Measurements from ENCODE around the gene HDC.

Gene HDC

DNA sequence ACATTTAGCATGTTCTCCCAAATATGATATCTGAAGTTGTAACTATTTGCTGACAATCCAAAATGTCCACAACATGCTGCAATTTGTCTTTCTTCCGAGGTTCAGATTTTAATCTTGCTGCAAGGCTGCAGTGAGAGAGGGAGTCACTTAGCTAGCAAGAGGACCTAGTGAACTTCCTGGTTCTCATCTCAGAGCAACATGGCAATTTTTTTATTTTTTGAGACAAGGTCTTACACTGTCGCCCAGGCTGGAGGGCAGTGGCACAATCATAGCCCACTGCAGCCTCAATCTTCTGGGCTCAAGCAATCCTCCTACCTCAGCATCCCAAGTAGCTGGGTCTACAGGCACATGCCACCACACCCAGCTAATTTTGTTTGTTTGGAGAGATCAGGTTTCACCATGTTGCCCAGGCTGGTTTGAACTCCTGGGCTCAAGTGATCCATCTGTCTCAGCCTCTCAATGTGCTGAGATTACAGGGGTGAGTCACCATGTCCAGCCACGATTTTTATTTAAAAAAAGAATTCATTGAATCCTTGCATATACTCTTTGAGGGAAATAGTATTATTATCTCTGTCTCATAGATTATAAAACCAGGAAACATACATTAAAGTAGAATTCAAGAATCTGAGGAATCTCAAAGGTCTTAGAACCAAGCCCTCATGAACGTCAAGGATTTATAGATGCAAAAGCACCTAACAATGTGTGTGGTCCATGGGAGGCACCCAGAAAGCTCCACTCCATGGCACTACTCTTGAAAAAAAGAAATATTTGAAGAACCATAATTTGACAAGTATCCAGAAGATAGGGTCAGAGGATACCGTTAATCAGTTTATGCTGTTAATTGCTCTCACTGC is 9.1 kb downstream of the HDC start:
- DNase-seq: no peak

DNA sequence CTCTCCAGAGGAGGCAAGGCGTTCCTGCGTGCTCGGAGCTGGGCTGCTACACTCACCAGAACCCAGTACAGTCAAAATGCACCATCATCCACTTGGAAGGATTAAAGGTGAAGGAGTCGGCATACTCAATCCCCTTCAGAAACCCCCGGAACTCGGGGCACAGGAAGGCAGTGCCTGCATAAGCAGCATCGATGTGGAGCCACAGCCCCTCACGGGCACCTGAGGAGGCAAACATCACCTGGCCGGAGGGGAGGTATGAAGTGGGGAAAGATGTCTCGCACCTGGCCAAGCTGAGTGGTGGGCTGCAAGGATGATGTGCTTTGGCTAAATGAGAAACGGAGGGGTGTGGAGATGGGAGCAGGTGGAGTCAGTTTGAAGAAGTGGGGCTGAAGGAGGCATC is 13.0 kb downstream of the HDC start:
- DNase-seq: no peak

DNA sequence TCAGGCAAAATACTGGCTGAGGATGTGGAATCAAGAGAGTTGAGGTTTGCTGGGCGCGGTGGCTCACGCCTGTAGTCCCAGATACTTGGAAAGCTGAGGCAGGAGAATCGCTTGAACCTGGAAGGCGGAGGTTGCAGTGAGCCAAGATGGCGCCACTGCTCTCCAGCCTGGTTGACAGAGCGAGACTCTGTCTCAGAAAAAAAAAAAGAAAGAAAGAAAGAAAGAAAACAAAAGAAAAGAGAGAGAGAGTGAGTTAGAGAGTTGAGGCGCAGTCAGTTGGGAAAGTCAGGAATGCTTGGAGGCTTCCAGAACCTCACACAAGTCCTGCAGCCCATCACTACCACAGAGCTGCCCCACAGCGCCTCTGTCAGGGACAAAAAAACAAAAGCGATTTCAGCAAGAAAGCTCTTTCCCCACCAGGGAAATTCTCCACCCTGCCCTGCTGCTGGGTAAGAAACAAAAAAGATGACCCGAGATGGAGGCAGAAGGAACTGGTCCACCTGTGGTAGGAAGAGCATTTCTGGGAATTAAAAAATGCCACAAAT is 13.8 kb downstream of the HDC start:
- DNase-seq: no peak

DNA sequence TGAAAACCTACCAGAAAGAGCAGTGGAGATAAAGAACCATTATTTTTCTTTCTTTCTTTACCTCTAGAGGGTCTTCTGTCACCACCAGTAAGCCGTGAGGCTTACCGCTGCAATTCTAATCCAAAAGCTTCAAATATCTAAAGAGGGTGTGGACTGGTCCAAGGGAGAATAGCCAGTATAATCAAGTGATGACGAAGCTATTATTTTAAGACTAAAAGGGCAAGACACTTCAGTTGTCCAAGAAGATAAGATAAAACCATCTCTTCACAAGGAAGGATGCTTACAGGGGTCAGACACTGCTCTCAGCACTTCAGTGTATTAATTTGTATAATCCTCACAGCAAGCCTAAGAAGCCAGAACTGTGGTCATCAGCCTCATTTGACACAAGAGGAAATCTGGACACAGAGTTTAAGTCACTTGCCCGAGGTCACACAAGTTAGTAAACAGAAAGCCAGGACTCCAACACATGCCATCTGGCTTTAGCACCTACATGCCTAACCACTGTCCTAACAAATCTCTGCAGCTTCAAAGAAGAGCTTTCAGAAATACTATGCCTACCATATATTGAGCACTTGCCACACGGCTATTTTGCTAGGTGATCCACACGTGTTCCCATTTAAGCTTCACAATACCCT is 14.6 kb downstream of the HDC start:
- no peak for DNase-seq

DNA sequence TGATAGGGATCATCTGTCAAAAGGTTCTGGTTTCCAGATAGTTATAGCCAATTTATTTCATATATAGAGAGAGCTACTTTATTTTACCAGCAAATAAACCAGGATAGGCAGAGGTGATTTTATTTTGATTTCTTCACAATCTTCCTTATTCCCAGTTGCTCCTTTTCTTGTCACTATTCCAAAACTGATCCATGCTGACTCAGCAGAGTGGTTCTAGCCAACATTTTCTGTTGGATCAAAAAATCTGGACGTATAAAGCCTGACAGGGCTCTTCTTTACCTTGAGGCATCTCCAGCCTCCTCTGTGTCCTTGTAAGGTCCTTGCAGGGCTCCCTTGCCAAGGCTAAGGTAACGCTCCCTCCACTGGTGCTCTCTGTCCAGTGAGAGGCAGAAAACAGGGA is 15.8 kb downstream of the HDC start:
- DNase-seq: no peak

DNA sequence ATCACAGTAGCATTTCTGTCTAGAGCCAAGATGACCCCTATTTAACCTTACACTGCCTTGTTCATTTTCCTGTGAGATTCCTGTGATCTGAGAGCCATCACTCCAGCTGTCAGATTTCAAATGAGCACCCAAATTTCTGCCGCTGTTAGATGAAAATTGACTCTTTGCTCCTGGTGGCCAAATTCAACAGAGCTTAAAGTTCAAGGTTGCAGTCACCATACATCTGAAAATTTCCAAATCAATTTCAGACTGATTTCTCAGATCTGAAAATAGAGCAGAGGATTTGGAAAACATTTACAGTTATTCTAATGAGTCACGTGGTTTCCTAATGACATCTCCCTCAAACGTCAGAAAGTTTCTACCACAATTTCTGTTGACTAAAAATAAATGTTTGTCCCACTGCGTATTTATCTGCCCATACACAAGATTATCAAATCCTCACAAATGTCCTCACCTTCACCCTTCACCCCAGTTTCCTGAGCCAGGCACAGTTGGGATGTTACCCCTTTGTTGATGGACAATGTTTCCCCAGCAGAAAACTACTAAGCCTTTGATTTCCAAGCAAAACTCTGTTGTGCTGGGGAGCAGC is 16.4 kb downstream of the HDC start:
- DNase-seq: no peak

DNA sequence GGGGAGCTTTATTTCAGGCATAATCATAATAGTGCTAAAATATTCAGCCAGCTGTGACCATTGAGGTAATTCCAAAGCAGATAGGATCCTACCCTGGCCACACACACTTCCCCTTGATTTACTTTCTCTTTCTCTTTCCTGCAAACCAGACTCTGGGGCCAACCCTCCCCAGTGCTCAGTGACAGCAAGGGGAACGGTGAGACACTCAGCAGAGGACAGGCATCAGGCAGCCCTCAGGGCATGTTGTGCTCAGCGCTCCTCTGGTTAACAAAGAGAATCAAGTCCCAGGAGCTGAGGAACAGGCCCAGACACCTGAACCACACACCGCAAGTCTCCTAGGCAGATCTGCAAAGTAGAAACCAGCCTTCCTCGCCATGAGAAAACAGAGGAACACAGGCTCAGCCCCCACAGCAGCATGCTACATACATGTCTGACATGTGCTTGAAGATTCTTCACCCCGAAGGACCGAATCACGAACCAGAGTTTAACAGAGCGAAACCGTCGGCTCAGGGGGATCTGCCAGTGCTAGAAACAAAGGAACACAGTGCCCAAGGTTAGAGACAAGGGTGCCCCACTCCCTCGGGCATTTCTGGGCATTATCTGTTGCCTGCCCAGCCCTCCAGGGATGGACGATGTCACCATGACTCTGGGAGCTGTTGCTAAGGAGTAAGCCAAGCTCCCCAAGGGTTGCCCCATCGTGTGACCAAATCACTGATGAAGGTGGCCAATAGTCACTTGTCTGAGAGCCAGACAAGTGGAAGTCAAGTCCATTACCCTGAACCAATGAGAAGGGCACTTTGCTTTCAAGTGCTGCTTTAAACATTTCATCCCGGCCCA is 17.5 kb downstream of the HDC start:
- peak in 1 of 56 donors; percentile 2 for DNase-seq

DNA sequence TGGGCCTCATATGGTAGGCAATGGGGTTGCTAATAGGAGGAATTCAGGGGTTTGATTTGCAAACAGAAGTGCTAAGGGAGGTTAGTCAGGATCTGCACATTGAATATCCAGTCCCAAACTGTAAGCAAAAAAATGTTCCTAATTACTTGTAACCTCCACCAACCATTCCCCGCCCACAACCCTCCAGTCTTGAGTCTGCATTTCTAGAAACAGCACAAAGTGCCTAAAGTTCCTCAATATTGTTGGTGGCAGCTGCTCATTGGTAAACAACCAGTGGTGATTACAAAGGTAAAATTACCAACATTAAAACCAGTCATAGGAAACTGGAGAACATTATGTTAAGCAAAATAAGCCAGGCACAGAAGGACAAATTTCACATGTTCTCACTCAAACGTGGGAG is 18.9 kb downstream of the HDC start:
- DNase-seq: no peak

DNA sequence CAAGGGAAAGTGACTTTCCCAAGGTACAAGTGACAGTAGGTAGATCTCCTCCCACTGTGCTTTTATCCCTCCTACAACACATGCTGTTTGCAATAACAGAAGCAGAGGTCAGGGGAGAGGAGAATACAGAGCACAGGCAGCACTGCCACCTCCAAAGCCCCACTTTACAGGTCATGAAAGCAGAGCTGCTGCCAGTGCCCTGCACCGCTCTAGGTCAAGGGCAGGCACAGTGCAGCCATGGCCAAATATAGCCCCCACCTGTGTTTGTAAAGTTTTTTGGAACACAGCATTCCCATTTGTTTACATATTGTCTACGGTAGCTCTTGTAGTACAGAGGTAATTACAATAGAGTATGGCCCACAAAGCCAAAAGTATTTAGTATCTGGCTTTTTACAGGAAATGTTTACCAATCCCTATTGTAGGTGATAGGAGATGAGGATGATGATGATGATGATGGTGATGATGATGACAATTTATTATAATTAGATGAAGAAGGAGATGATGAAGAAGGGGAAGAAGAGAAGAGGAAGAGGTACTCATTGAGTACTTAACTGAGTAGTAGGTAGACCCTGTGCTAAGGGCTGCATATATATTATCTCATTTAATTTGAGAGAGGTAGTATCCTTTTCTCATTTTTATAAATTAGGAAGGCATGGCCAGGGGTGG is 20.4 kb downstream of the HDC start:
- DNase-seq: no peak

DNA sequence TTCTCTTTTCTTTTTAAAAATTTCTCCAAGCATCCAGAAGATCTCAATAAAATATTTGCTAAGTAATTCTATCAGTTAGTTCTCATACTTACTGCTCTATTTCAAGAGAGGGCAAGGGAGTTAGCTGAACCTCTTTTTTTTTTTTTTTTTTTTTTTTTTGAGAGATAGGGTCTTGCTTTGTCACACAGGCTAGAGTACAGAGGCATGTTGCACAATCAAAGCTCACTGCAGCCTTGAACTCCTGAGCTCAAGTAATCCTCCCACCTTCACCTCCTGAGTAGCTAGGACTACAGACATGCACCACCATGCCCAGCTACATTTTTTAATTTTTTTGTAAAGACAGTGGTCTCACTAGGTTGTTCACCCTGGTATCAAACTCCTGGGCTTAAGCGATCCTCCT is 21.4 kb downstream of the HDC start:
- no peak for DNase-seq

DNA sequence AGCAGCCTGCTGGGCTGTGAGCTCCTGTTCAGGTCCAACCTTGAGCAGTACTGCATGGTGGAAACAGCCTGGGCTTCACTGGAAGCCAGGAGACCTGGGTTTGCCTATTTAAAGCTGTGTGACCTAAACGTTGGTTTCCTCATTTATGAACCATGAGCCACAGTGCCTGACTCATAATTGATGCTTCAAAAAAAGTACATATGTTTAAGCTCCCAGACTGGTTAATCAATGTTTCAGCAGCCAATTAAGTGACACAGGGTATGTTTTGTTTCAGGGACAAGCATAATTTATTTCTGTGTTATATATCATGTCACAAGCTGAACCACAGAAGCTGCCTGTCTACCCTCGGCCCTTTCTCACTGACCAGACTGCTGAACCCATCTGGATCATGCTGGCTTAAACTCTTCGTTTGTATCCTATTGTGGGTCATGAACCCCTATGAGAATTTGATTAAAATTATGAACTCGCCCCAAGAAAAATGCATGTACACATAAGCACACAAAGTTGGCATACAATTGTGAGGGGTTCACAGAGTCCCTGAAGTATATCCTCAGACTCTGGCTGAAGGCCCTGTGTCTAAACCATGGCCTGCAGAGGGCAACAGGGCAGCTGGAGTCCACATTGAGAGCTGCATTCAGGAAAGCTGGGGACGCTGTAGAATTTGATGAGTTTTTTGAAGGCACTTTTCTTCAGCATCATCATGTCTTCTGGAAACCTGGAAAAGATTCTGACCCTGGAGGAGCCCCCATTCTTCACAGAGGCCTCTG is 23.7 kb downstream of the HDC start:
- DNase-seq: no peak

DNA sequence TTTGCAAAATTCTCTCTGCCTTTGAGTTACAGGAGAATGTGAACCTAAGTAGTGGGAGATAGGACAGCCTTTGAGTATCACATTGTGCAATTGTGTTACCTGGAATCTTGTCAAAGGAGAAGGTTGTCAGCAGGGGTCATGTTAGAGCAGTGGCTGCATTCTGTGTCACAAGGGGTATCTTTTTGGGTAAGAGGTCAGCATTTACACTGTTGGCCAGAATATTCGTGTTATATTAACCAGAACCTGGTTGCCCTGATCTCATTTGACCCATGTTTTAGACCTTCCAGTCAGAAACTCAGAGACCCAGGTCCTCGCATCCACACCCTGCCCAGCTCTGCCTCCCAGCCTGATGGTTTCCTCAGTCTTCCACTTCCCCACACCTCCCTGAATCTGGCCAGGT is 27.3 kb downstream of the HDC start:
- no peak for DNase-seq

DNA sequence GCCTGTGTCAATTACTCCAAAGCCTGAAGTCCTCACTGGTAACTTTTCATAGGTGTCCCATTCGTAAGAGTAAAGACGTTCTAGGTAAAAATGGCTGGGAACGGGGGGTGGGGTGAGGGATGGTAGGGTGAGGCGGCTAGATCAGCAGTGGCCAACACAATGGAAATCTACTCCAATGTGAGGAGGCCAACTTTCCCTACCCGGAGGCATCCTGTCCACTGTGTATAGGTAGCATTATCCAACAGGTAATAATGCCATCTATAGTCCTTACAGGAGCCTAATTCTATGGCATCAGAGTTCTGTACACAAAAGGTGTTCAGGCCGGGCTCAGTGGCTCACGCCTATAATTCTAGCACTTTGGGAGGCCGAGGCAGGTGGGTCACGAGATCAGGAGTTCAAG is 29.1 kb downstream of the HDC start:
- DNase-seq: no peak

DNA sequence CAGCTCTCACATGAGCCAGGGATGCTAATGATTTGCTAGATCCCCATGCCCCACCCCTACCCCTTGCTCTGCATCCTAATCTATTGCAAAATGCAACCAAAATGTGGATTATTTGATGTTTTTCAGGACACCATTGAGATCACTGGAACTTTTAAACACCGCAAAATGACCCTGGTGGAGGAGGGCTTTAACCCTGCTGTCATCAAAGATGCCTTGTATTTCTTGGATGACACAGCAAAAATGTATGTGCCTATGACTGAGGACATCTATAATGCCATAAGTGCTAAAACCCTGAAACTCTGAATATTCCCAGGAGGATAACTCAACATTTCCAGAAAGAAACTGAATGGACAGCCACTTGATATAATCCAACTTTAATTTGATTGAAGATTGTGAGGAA is 29.7 kb downstream of the HDC start:
- no peak for DNase-seq

DNA sequence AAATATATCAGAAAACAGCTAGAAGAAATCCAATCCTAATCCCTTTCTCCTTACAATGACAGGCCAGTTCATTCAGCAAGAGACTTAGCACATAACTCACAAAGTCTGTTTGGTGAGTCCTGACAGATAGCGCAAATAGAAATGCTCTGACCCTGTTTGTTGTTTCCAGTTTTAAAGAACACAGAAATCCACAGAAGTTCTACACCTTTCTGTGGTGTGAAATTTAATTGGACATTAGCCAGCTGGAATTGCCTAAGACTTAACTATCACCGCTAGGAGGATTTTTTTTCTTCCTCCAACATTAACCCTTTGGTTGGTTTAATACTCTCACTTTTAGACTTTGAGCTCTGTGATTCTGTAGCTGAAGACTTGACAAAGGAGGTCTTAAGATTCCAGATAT is 30.8 kb downstream of the HDC start:
- no peak for DNase-seq

DNA sequence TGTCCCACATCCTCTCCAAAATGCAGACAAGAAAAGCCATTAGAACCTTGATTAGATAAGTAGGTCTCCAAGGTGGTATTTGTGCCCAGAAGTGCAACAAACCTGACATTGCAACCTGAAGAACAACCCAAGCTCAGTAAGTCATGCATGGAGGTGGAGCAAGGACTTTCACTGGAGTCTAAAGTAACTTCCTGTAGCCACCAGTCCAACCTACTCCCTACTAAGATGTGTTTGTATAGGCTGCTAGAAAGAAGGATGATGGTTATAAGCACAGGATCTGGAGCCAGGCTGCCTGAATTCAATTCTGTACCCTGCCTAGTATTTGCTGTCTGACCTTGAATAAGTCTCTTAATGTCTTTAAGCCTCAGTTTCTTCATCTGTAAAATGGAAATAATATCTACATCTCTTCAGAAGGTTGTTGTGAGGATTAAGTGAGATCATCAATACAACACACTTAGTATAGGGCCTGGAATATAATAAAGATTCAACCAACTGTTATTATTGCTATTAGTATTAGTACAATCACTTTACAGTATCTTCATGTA is 32.3 kb downstream of the HDC start:
- DNase-seq: no peak

DNA sequence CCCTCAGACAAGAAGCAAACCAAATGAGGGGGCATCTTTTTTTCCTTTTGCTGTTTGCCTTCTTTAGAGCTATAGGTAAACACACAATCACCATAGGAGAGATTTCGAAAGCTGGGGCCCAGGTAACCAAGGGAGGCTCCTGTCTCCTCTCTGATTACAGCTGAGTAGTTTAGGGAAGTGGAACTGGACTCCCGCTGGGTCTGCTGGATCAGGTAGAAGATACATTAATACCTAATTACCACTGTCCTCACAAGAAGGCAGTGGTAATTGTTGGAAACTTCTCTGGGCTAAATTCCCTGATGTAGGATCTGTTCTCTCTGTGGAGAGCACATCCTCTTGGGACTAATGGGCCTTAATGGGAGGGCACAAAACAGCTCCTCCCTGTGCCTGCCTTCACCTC is 32.7 kb downstream of the HDC start:
- no peak for DNase-seq

DNA sequence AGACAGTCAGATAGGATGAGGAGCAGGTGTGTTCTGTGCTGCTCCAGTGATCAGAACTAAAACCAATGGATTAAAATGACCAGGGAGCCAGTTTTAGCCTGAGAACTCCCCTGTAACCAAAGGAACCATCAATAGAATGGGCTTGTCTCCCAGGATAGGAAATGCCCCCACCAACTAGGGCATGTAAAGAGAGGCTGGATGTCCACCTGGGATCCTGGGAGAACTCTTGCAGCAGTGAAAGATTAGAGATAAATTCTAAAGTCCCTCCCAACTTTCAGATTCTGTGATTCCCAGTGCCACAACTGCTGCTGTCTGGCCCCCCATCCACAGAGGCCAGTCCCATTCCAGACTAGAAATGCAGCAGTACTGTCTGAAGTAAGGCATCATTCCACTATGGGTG is 33.8 kb downstream of the HDC start:
- no peak for DNase-seq

DNA sequence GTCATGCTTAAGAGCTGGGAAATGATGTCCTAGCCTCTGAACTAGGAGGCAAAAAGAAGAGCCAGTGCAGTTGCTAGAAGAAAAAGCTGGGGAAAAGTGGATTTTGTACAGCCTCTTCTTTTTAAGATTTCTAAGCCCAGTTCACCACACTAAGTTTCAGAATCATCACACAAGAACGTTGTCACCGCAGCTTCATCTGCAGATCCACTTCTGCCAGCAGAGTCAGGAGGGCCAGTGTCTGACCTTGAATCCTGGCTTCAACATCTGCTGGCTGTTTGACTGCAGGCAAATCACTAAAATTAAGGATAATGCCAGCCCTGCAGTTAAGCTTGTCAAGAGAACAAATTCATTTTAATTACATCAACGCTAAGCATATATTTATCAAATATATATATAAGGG is 36.2 kb downstream of the HDC start:
- DNase-seq: no peak

DNA sequence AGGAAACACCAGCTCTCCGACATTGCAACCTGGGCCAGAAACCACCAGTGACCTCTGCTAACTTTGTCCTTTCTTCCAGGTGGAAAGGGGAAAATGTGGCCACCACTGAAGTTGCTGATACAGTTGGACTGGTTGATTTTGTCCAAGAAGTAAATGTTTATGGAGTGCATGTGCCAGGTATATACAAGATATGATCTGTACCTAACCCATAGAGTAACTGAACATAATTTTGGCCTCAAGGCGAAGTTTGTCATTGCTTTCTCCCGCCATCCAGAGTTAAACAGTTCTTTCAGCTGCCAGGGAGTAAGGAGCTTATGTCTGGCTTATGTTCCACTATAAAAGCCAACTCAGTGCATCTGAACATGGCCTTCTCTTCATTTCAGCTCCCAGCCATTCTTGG is 36.7 kb downstream of the HDC start:
- DNase-seq: no peak

Measured in nucleus accumbens (tissue), 56 donors.